ENCODE results near the gene RTN3.
A peak's percentile ranks its signal among the peaks of the same experiment; 100 is the strongest.
"Not testable (repeated sequence)": the region's sequence is repeated elsewhere in the genome, so short reads cannot be mapped to it uniquely, and the experiment has no call there.

The RTN3 gene

GRCh38 chr11:63769714-63770455 is 88.6 kb downstream of the RTN3 start:
- peak; percentile 41 for DNase-seq

GRCh38 chr11:63770763-63771162 is 89.5 kb downstream of the RTN3 start:
- DNase-seq: no peak

GRCh38 chr11:63771741-63772318 is 90.5 kb downstream of the RTN3 start:
- not testable (repeated sequence) for DNase-seq

GRCh38 chr11:63775191-63775590 is 93.9 kb downstream of the RTN3 start:
- DNase-seq: no peak

- no peak for DNase-seq
These were observed 97.7 kb downstream of the RTN3 start for GRCh38 chr11:63779039-63779438.

GRCh38 chr11:63782749-63783148 is 101.4 kb downstream of the RTN3 start:
- DNase-seq: no peak

- no peak for DNase-seq
These were observed 102.8 kb downstream of the RTN3 start for GRCh38 chr11:63783925-63784592.

- no peak for DNase-seq
These were observed 104.5 kb downstream of the RTN3 start for GRCh38 chr11:63785823-63786222.

- no peak for DNase-seq
These were observed 110.3 kb downstream of the RTN3 start for GRCh38 chr11:63791495-63792167.

- DNase-seq: no peak
These were observed 111.9 kb downstream of the RTN3 start for GRCh38 chr11:63793161-63793560.

- DNase-seq: no peak
These were observed 113.8 kb downstream of the RTN3 start for GRCh38 chr11:63795066-63795465.

GRCh38 chr11:63800921-63801320 is 119.6 kb downstream of the RTN3 start:
- DNase-seq: no peak

GRCh38 chr11:63802637-63803414 is 121.5 kb downstream of the RTN3 start:
- DNase-seq: no peak

- DNase-seq: no peak
These were observed 123.0 kb downstream of the RTN3 start for GRCh38 chr11:63804259-63804658.

GRCh38 chr11:63805844-63806415 is 124.6 kb downstream of the RTN3 start:
- no peak for DNase-seq

Data from NCI-H1092 treated with DMSO at 0.1 percent for 48 hours (cell line).